IPS-11a (cell line): ENCODE results near the gene MRPS17.

Experiments used
- H3K4me3 ChIP-seq: one replicate; pipeline ENCODE4 v1.5.1; 2013; ENCODE audit warnings: low read depth, low read length, control low read depth

The MRPS17 gene

GRCh38 chr7:55951637-55952351 is at the start of gene MRPS17:
Gene MRPS17 (plus strand): TSS chr7:55951877. CDS start chr7:55953196, 1,319 bp downstream.
- peak within 1 kb of the TSS; percentile 98 for H3K4me3 ChIP-seq

GRCh38 chr7:55903985-55904759 is 47.5 kb upstream of the MRPS17 start:
- H3K4me3 ChIP-seq = no peak overlapping the region

GRCh38 chr7:55912748-55913158 is 38.9 kb upstream of the MRPS17 start:
- H3K4me3 ChIP-seq = no peak overlapping the region

- H3K4me3 ChIP-seq = no peak overlapping the region
These were observed 33.9 kb upstream of the MRPS17 start for GRCh38 chr7:55917771-55918170.

GRCh38 chr7:55928006-55928767 is 23.5 kb upstream of the MRPS17 start:
- H3K4me3 ChIP-seq = no peak overlapping the region

- H3K4me3 ChIP-seq = no peak overlapping the region
These were observed 20.1 kb upstream of the MRPS17 start for GRCh38 chr7:55931421-55932151.

GRCh38 chr7:55939514-55940123 is 12.1 kb upstream of the MRPS17 start:
- no peak overlapping the region for H3K4me3 ChIP-seq

- no peak overlapping the region for H3K4me3 ChIP-seq
These were observed 5.1 kb upstream of the MRPS17 start for GRCh38 chr7:55946545-55946944.

GRCh38 chr7:55952352-55952671 is 635 bp downstream of the MRPS17 start:
- H3K4me3 ChIP-seq = peak overlapping the region; percentile 98

GRCh38 chr7:55953707-55954475 is 2.2 kb downstream of the MRPS17 start:
- no peak overlapping the region for H3K4me3 ChIP-seq

GRCh38 chr7:55957190-55957589 is 5.5 kb downstream of the MRPS17 start:
- H3K4me3 ChIP-seq = no peak overlapping the region

- H3K4me3 ChIP-seq = no peak overlapping the region
These were observed 10.3 kb downstream of the MRPS17 start for GRCh38 chr7:55962014-55962413.

- H3K4me3 ChIP-seq = no peak overlapping the region
These were observed 12.0 kb downstream of the MRPS17 start for GRCh38 chr7:55963584-55964168.

- peak within 1 kb of the TSS; percentile 67 for H3K4me3 ChIP-seq
These were observed 12.8 kb downstream of the MRPS17 start, which contains the start of gene NIPSNAP2 for GRCh38 chr7:55964261-55965099. Gene NIPSNAP2 (plus strand): TSS chr7:55964585. CDS start chr7:55964610, 25 bp downstream.

GRCh38 chr7:55965100-55965470 is 13.4 kb downstream of the MRPS17 start:
- H3K4me3 ChIP-seq = peak overlapping the region; percentile 67

- no peak overlapping the region for H3K4me3 ChIP-seq
These were observed 14.2 kb downstream of the MRPS17 start for GRCh38 chr7:55965805-55966421.

- no peak overlapping the region for H3K4me3 ChIP-seq
These were observed 15.2 kb downstream of the MRPS17 start for GRCh38 chr7:55966851-55967250.

GRCh38 chr7:55969391-55969790 is 17.7 kb downstream of the MRPS17 start:
- no peak overlapping the region for H3K4me3 ChIP-seq
